Loucy (cell line): Measurements from ENCODE around the gene SPP2.

Experiments used
- H2AFZ ChIP-seq: fragments of 200-600 bp; sonication (generic); 2 replicates; pipeline ENCODE4 v1.6.0; 2016; ENCODE audit warnings: antibody characterized with exemption, mild to moderate bottlenecking, low read length, moderate library complexity
- H3F3A ChIP-seq: fragments of 200-600 bp; 2 replicates; pipeline ENCODE4 v1.6.0; 2016; ENCODE audit warnings: antibody characterized with exemption, low read depth, mild to moderate bottlenecking
- H3K27me3 ChIP-seq: fragments of 200-600 bp; sonication (generic); 2 replicates; pipeline ENCODE4 v1.6.1; 2014; ENCODE audit warnings: low read length, mild to moderate bottlenecking; ENCODE audit not compliant: insufficient read depth, poor library complexity, severe bottlenecking
- H3K36me3 ChIP-seq: fragments of 200-600 bp; sonication (generic); 2 replicates; pipeline ENCODE4 v1.6.1; 2016; ENCODE audit warnings: low read length; ENCODE audit not compliant: insufficient read depth
- H3K4me1 ChIP-seq: fragments of 200-600 bp; sonication (generic); 2 replicates; pipeline ENCODE4 v1.5.1; 2014; ENCODE audit warnings: low read length, mild to moderate bottlenecking; ENCODE audit not compliant: insufficient read depth, poor library complexity, severe bottlenecking
- H3K4me2 ChIP-seq: fragments of 200-600 bp; sonication (generic); 2 replicates; pipeline ENCODE4 v1.6.0; 2014; ENCODE audit warnings: antibody characterized with exemption, low read length, low read depth, mild to moderate bottlenecking; ENCODE audit not compliant: poor library complexity, severe bottlenecking
- H3K4me3 ChIP-seq: fragments of 200-600 bp; sonication (generic); 2 replicates; pipeline ENCODE4 v1.5.1; 2014; ENCODE audit warnings: low read length, mild to moderate bottlenecking, mixed read lengths; ENCODE audit not compliant: poor library complexity, severe bottlenecking
- H3K79me2 ChIP-seq: fragments of 200-600 bp; sonication (generic); 2 replicates; pipeline ENCODE4 v1.6.1; 2014; ENCODE audit warnings: low read length; ENCODE audit not compliant: insufficient read depth
- H3K9ac ChIP-seq: fragments of 200-600 bp; sonication (generic); 2 replicates; pipeline ENCODE4 v1.6.0; 2014; ENCODE audit warnings: mild to moderate bottlenecking, low read depth, low read length, moderate library complexity; ENCODE audit not compliant: poor library complexity, severe bottlenecking
- H3K9me2 ChIP-seq: fragments of 200-600 bp; sonication (generic); replicated peaks from 2 replicates; pipeline ENCODE4 v1.6.1; 2016; ENCODE audit warnings: low read depth, low read length, mixed read lengths
- H3K9me3 ChIP-seq: fragments of 200-600 bp; sonication (generic); 2 replicates; pipeline ENCODE4 v1.6.1; 2014; ENCODE audit warnings: mild to moderate bottlenecking, antibody characterized with exemption, low read length, low read depth; ENCODE audit not compliant: insufficient read depth
- H4K20me1 ChIP-seq: fragments of 200-600 bp; sonication (generic); 2 replicates; pipeline ENCODE4 v1.6.0; 2014; ENCODE audit warnings: antibody characterized with exemption, low read length, mild to moderate bottlenecking; ENCODE audit not compliant: insufficient read depth, poor library complexity, severe bottlenecking
- CTCF ChIP-seq: fragments of 200-600 bp; sonication (generic); conservative IDR thresholded peaks from 2 replicates; pipeline ENCODE4 v1.5.1; 2014; ENCODE audit warnings: mild to moderate bottlenecking, antibody characterized with exemption, low read length
- EZH2phosphoT487 ChIP-seq: fragments of 200-600 bp; IDR thresholded peaks from 2 replicates; pipeline ENCODE4 v1.6.1; 2018; ENCODE audit warnings: antibody characterized with exemption, mild to moderate bottlenecking, moderate library complexity, borderline replicate concordance

Gene SPP2

GRCh38 chr2:234032279-234032856 is 18.1 kb upstream of the SPP2 start:
- no peaks in the 10 kb centered on the region for H3K36me3 ChIP-seq
- no peak overlapping the region for H3K4me2 ChIP-seq
- no peak overlapping the region for H2AFZ ChIP-seq
- H3K9me2 ChIP-seq = no peaks in the 10 kb centered on the region
- no peaks in the 10 kb centered on the region for H3F3A ChIP-seq
- H4K20me1 ChIP-seq = no peaks in the 10 kb centered on the region
- H3K27me3 ChIP-seq = peaks cover 8% of the 10 kb centered on the region
- H3K9me3 ChIP-seq = peaks cover 12% of the 10 kb centered on the region; the same call in 1 of the 2 replicates
- TF ChIP-seq EZH2phosphoT487 (no peak), CTCF (no peak)
- peaks cover 3% of the 10 kb centered on the region for H3K4me1 ChIP-seq
- H3K4me3 ChIP-seq = no peak overlapping the region
- no peak overlapping the region for H3K9ac ChIP-seq
- H3K79me2 ChIP-seq = no peaks in the 10 kb centered on the region

GRCh38 chr2:234033174-234033573 is 17.3 kb upstream of the SPP2 start:
- Histone ChIP-seq H3F3A (no peaks in the 10 kb centered on the region), H3K4me2 (no peak overlapping the region), H3K9ac (no peak overlapping the region), H3K9me2 (no peaks in the 10 kb centered on the region), H3K4me3 (no peak overlapping the region), H3K36me3 (no peaks in the 10 kb centered on the region), H3K9me3 (peaks cover 12% of the 10 kb centered on the region; the same call in 1 of the 2 replicates), H3K27me3 (peaks cover 8% of the 10 kb centered on the region), H3K79me2 (no peaks in the 10 kb centered on the region), H3K4me1 (peaks cover 3% of the 10 kb centered on the region), H2AFZ (no peak overlapping the region), H4K20me1 (no peaks in the 10 kb centered on the region)
- TF ChIP-seq CTCF = no peak
- no peak for TF ChIP-seq EZH2phosphoT487

- TF ChIP-seq EZH2phosphoT487 (no peak), CTCF (no peak)
- Histone ChIP-seq H3K79me2 (no peaks in the 10 kb centered on the region), H3K9me2 (no peaks in the 10 kb centered on the region), H4K20me1 (no peaks in the 10 kb centered on the region), H3K4me2 (no peak overlapping the region), H2AFZ (no peak overlapping the region), H3K9ac (no peak overlapping the region), H3K9me3 (peaks cover 12% of the 10 kb centered on the region; the same call in 1 of the 2 replicates), H3K36me3 (no peaks in the 10 kb centered on the region), H3K27me3 (peaks cover 8% of the 10 kb centered on the region), H3K4me3 (no peak overlapping the region), H3K4me1 (peaks cover 3% of the 10 kb centered on the region), H3F3A (no peaks in the 10 kb centered on the region)
Measured at GRCh38 chr2:234033885-234034284, 16.6 kb upstream of the SPP2 start.
